Fibroblast of lung (primary cell): ENCODE data around the gene GNAL.

ENCODE experiments used
- CTCF ChIP-seq, 2 donors: IDR thresholded peaks in 1 of 2; conservative IDR thresholded peaks in 1 of 2; 1 replicate in 1 of 2; 2 replicates in 1 of 2; pipeline ENCODE4 v1.5.1; 2011 to 2012; ENCODE audit warnings: low read length in 2 of 2, control low read depth in 1 of 2, inconsistent platforms in 1 of 2, low read depth in 1 of 2, mild to moderate bottlenecking in 1 of 2
- EZH2 ChIP-seq: IDR thresholded peaks from 2 replicates; pipeline ENCODE4 v1.5.1; 2012; ENCODE audit warnings: low read length, control low read depth, mild to moderate bottlenecking; ENCODE audit errors: missing control alignments

- TF ChIP-seq CTCF (conservative IDR thresholded peaks at IDR 0.05 in 1 of 2, IDR thresholded peaks at IDR 0.05 in 1 of 2; ENCODE audit: low read depth in 1 of 2, low read length in 2 of 2) (no peak), EZH2 (no peak)
Measured at GRCh38 chr18:11859282-11859830, 170.3 kb downstream of the GNAL start.
